Thymus (tissue), 11 donors: ENCODE measurements around the gene NR1D1. TPM values are rescaled to one million over a fixed set of nuclear protein-coding genes. Genes with fewer than 3 reads are reported as not detected.

ENCODE experiments used
- DNase-seq, 9 donors: peaks; one replicate each; pipeline ENCODE4 v3.0.0-alpha.2; 2013; ENCODE audit warnings: low spot score in 9 of 9, low read depth in 6 of 9, missing footprints in 1 of 9
- H3K27ac ChIP-seq, 2 donors: one replicate each; pipeline ENCODE4 v1.5.1; 2013; ENCODE audit warnings: control low read depth in 1 of 2, low read depth in 1 of 2, low read length in 1 of 2, mild to moderate bottlenecking in 1 of 2, moderate library complexity in 1 of 2
- H3K27me3 ChIP-seq, 2 donors: one replicate each; pipeline ENCODE4 v1.5.1; 2013; ENCODE audit warnings: low read length in 1 of 2; ENCODE audit not compliant: control insufficient read depth in 2 of 2, insufficient read depth in 1 of 2
- H3K36me3 ChIP-seq, 2 donors: one replicate each; pipeline ENCODE4 v1.5.1; 2013; ENCODE audit warnings: low read length in 1 of 2, mild to moderate bottlenecking in 1 of 2, moderate library complexity in 1 of 2; ENCODE audit not compliant: control insufficient read depth in 2 of 2, insufficient read depth in 2 of 2
- H3K4me1 ChIP-seq, 2 donors: one replicate each; pipeline ENCODE4 v1.5.1; 2013; ENCODE audit warnings: low read length in 2 of 2; ENCODE audit not compliant: control insufficient read depth in 2 of 2, insufficient read depth in 2 of 2
- H3K4me3 ChIP-seq, 2 donors: one replicate each; pipeline ENCODE4 v1.5.1; 2013; ENCODE audit warnings: low read length in 2 of 2, control low read depth in 1 of 2, mild to moderate bottlenecking in 1 of 2
- H3K9me3 ChIP-seq, 2 donors: one replicate each; pipeline ENCODE4 v1.5.1; 2013; ENCODE audit warnings: low read length in 1 of 2, mild to moderate bottlenecking in 1 of 2; ENCODE audit not compliant: control insufficient read depth in 2 of 2, insufficient read depth in 1 of 2
- WGBS: extraction: QIAGEN DNeasy Blood & Tissue Kit; methylation state at CpG from one replicate; pipeline ENCODE4 v1.1.7; 2013; 5-methylcytosine and 5-hydroxymethylcytosine counted together
- polyA plus RNA-seq: library from polyadenylated mRNA; stranded (reverse); fragments of 200-250 nt; gene quantifications from one replicate; pipeline ENCODE4 v1.2.3, GENCODE V29; 2013
- total RNA-seq: library from RNA; stranded (reverse); fragments of 120-200 nt; gene quantifications from one replicate; pipeline ENCODE4 v1.2.4, GENCODE V29; 2013
- donor health status: healthy.

NR1D1 gene
- total and polyA plus RNA-seq, 2 donors, result 0.85 to 3.2 TPM

GRCh38 chr17:40068917-40069750 is 31.3 kb downstream of the NR1D1 start:
- peaks cover 46 to 86% of the 10 kb centered on the region in 2 donors for H3K4me1 ChIP-seq
- no peaks in the 10 kb centered on the region for H3K36me3 ChIP-seq
- peak overlapping the region; percentile 81 to 83 for H3K27ac ChIP-seq
- WGBS, result 6% methylated on average over 14 of the region's 14 CpGs
- no peaks in the 10 kb centered on the region for H3K27me3 ChIP-seq
- no peaks in the 10 kb centered on the region for H3K9me3 ChIP-seq
- peak; percentile 73 to 92 (median 83) for DNase-seq
- peak overlapping the region; percentile 21 to 35 for H3K4me3 ChIP-seq

- Histone ChIP-seq H3K4me3 (peak overlapping the region; percentile 21 to 35), H3K36me3 (no peaks in the 10 kb centered on the region), H3K27me3 (peaks cover 0 to under 1% of the 10 kb centered on the region in 2 donors), H3K4me1 (peaks cover 49 to 88% of the 10 kb centered on the region in 2 donors), H3K27ac (peak overlapping the region; percentile 72 to 81), H3K9me3 (no peaks in the 10 kb centered on the region)
- DNase-seq, result no peak
- WGBS, result 15% methylated on average over 5 of the region's 5 CpGs
Observed at GRCh38 chr17:40068584-40068916, 31.8 kb downstream of the NR1D1 start.

- no peak overlapping the region for H3K4me3 ChIP-seq
- no peaks in the 10 kb centered on the region for H3K9me3 ChIP-seq
- H3K27me3 ChIP-seq, result peaks cover 0 to 2% of the 10 kb centered on the region in 2 donors
- WGBS, result 87% methylated on average over 4 of the region's 4 CpGs
- DNase-seq, result no peak
- peak overlapping the region; percentile 72 to 81 for H3K27ac ChIP-seq
- H3K36me3 ChIP-seq, result no peaks in the 10 kb centered on the region
- peaks cover 49 to 87% of the 10 kb centered on the region in 2 donors for H3K4me1 ChIP-seq
Observed at GRCh38 chr17:40068129-40068581, 32.2 kb downstream of the NR1D1 start.

- H3K27me3 ChIP-seq, result peaks cover 0 to 4% of the 10 kb centered on the region in 2 donors
- 97% methylated on average over 7 of the region's 7 CpGs for WGBS
- no peak overlapping the region for H3K4me3 ChIP-seq
- no peak for DNase-seq
- peak overlapping the region; percentile 61 to 81 for H3K27ac ChIP-seq
- no peaks in the 10 kb centered on the region for H3K9me3 ChIP-seq
- H3K36me3 ChIP-seq, result no peaks in the 10 kb centered on the region
- peaks cover 48 to 83% of the 10 kb centered on the region in 2 donors for H3K4me1 ChIP-seq
Observed at GRCh38 chr17:40067710-40068109, 32.7 kb downstream of the NR1D1 start.

GRCh38 chr17:40065769-40066510 is 34.4 kb downstream of the NR1D1 start:
- H3K36me3 ChIP-seq, result no peaks in the 10 kb centered on the region
- peaks cover 0 to 18% of the 10 kb centered on the region in 2 donors for H3K27me3 ChIP-seq
- no peak for DNase-seq
- H3K4me1 ChIP-seq, result peaks cover 38 to 81% of the 10 kb centered on the region in 2 donors
- 95% methylated on average over 11 of the region's 11 CpGs for WGBS
- no peak overlapping the region for H3K27ac ChIP-seq
- no peak overlapping the region for H3K4me3 ChIP-seq
- H3K9me3 ChIP-seq, result no peaks in the 10 kb centered on the region

GRCh38 chr17:40064971-40065768 is 35.2 kb downstream of the NR1D1 start:
- Histone ChIP-seq H3K27ac (peak overlapping the region in 1 of 2 donors; percentile 45), H3K9me3 (no peaks in the 10 kb centered on the region), H3K36me3 (no peaks in the 10 kb centered on the region), H3K4me1 (peaks cover 32 to 76% of the 10 kb centered on the region in 2 donors), H3K27me3 (peaks cover 0 to 18% of the 10 kb centered on the region in 2 donors), H3K4me3 (no peak overlapping the region)
- no peak for DNase-seq
- WGBS, result 67% methylated on average over 10 of the region's 10 CpGs

GRCh38 chr17:40063901-40064531 is 36.4 kb downstream of the NR1D1 start:
- H3K27ac ChIP-seq, result peak overlapping the region in 1 of 2 donors; percentile 26

GRCh38 chr17:40063187-40063771 is 37.1 kb downstream of the NR1D1 start:
- peak in 1 of 9 donors; percentile 57 for DNase-seq
- under 1% methylated on average over 42 of the region's 42 CpGs for WGBS

More at GRCh38 chr17:40063901-40064531, 36.4 kb downstream of the NR1D1 start:
- peak in 1 of 9 donors; percentile 45 for DNase-seq
- 74% methylated on average over 10 of the region's 10 CpGs for WGBS
- Histone ChIP-seq H3K4me3 (peak overlapping the region; percentile 88 to 94), H3K9me3 (no peaks in the 10 kb centered on the region), H3K4me1 (peaks cover 21 to 65% of the 10 kb centered on the region in 2 donors), H3K36me3 (no peaks in the 10 kb centered on the region), H3K27me3 (peaks cover 0 to 18% of the 10 kb centered on the region in 2 donors)

More at GRCh38 chr17:40063187-40063771, 37.1 kb downstream of the NR1D1 start:
- peak overlapping the region; percentile 88 to 94 for H3K4me3 ChIP-seq
- H3K9me3 ChIP-seq, result no peaks in the 10 kb centered on the region
- peaks cover 0 to 18% of the 10 kb centered on the region in 2 donors for H3K27me3 ChIP-seq
- peak overlapping the region; percentile 68 to 75 for H3K27ac ChIP-seq
- H3K4me1 ChIP-seq, result peaks cover 15 to 59% of the 10 kb centered on the region in 2 donors
- H3K36me3 ChIP-seq, result no peaks in the 10 kb centered on the region
